ENCODE data around the gene TSPAN5. TPM values are rescaled to one million over a fixed set of nuclear protein-coding genes. Genes with fewer than 3 reads are reported as not detected.

The TSPAN5 gene
- polyA plus RNA-seq, 1 donor = 13.0 TPM

DNA sequence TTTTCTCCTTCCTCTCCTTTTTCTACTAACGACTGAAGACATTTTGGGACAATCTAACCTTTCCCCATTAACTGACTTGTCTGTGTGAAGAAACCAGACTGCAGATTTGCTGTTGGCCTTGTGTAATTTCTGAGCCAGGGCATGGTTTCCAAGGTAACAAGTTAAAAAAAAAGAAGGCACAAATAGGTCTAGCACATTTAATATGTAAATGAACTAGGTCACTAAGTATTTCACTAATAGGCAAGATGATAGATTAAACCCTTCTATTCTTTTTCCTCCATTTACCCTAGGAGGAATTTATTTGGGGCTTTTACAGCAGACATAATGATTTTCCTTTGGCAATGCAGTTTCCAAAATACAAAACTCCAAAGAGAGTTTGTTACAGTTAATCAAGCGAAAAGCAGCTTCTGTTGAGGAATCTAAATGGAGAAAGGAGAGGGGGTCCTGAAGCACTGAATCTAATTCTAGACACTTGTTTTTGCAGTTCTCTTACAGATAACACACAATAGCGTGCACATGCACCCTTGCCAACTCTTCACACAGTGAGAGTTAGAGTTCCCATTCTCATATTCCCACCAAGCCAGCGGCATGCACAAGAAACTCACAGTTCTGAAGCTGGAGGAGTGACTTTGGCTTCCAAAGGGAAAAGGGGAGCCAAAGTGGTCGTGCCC lies 72.0 kb downstream of the TSPAN5 start:
- no peak for DNase-seq (ENCODE audit: low read depth)

DNA sequence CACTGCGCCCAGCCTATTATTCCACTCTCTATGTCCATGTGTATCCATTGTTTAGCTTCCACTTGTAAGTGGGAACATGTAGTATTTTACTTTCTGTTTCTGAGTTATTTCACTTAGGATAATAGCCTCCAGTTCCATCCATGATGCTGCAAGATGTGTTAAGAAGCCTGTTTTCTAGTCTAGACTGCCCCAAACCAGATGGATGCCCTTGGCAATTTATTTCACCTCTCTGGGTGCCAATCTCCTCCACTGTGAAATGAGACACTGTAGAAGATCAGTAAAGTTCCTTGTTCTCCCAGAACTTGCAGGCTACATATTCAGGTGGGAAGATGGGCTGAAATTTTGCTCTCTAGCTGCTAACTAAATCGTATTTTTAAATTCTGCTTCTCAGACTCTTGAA lies 72.8 kb downstream of the TSPAN5 start:
- no peak for DNase-seq (ENCODE audit: low read depth)

DNA sequence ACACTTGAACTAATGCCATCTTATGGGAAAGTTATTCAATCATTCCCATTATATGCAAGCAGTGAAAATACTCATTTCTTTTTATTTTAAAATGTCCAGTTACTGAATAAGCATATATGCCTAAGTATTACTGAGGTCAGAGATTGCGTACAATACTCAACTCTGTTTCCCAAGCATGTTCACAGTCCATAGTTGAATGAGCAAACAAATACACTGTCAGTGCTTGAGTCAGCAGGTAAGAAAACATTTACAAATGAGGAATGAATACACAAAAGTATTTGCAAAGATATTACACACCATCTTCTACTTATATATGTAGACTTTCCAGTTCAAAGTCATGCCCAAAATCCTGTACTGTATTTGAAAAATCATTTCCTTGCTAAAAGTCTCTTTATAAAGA lies 74.1 kb downstream of the TSPAN5 start:
- no peak for DNase-seq (ENCODE audit: low read depth)

DNA sequence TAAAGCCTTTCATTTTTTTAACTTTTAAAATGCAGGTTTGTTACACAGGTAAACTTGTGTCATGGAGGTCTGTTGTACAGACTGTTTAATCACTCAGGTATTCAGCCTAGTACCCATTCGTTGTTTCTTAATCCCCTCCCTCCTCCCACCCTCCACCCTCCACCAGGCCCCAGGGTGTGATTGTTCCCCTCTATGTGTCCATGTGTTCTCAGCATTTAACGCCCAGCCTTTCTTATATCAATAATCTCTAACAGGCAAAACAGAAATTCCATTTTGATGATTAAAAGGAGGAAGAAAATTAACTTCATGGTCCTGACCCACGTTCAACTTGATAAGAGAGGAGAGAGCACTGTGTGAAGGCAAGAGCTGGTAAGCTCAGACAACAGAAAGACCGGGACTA lies 75.1 kb downstream of the TSPAN5 start:
- no peak for DNase-seq (ENCODE audit: low read depth)

DNA sequence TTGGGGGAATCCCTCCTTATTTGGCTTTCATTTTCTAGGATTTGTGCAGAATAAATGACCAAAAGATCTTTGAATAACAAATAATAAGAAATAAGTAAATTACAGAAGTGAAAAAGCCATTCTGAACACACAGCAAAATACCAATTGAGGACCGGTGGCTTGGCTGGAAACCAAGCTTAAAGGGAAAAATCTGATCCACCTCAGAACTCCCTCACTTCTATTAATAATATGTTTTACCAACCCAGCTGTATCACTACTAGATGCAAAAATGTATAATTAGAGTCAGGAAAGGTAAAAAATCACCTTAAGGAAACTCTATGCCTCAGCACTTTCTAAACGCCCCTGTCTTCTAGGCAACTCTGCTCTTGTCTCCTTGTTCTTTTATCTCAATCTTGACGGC lies 77.3 kb downstream of the TSPAN5 start:
- no peak for DNase-seq (ENCODE audit: low read depth)

DNA sequence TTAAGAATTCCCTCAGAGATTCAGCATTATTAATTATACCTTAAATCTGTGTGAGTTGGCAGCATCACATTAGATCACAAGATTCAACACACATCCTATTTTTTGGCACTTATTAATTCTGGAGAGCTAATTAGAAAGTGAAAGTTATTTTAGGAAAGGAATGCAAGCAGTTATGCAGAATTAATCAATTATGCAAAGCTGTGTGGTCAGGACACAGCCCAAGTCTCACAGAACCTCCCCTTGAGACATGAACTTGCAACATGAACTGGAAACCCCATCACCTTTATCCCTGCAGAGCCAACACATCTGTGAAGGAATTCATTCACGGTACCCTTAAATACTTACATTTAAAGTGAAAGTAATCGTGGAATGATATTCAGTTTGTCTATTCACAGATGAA lies 80.5 kb downstream of the TSPAN5 start:
- no peak for DNase-seq (ENCODE audit: low read depth)

DNA sequence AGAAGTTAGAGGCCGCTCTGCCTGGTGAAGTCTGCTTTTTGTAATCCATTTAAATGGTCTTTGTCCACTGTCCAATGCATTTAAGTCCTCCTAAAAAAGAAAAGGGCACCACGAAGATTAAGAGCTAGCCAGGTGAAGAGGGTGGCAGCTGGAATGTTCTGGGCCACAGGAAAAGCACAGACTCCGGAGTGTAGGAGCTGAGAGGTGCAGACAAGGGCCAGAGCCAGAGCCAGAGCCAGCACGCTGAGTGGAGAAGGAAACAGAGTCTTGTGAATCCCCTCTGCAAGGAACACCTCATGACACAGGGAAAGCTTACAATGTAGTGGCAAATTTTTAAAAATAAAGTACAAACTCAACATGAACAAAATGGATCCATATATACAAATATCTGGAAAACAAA lies 83.6 kb downstream of the TSPAN5 start:
- no peak for DNase-seq (ENCODE audit: low read depth)

DNA sequence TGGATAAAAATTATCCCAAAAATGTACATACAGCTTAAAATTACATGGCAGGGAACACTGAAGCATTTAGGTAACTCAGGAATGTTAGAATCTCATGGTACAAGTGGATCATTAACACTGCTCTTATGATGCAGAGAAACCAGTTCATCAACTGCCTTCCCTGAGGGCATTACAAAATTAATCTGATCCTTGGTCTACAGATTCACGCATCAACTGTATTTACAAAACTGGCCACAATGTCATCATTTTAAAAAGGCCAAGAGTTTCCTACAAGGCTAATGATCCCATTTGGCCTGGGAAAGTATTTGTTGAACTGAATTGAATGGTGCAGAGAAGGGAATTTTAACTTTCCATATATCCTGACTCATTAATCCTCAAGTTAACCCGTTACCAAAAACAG lies 84.6 kb downstream of the TSPAN5 start:
- no peak for DNase-seq (ENCODE audit: low read depth)

DNA sequence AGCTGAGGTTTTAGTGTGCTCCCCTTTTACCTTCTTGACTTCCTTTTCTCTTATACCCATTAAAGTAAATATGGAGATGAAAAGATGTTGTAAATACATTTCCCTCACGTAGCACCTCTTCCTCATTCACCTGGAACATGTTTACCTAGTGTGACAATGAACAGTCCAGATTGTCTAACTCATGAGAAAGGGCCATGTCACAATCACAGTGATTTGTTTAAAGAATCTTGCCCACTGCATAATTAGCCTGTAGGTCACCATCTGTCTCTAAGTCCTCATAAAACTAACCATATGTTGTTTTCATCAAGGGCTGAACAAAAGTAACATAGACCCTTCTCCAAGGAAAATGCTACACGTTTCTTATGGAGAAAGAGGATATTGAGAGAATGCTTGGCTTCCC lies 85.7 kb downstream of the TSPAN5 start:
- no peak for DNase-seq (ENCODE audit: low read depth)

DNA sequence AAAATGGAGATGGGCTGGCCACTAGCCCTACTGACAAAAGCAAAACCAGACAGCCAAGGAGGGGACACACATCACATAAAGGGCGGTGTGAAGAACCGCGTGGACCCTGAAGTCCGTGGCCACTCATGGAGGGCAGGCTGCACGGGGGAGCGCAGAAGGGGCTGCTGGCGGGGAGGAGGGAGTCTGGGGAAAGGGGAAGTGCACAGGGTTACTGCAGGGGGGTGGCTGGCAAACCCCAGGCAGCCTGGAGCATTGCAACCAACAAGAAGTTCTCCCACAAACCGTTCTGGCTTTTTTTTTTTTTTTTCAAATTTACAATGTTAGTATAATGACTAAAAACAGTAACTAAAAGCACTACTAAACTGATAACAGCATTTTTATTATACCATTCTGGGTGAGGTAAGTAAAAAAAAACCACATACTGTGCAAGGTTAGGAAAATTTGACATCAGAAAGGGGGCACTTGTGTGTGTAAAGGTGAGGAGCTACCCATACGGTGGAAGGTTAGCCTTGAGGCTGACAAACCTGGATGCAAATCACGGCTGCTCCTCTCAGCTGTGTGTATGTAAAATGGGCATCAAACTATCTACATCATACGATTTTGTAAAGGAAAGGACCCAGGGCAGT lies 87.1 kb downstream of the TSPAN5 start:
- DNase-seq (ENCODE audit: low read depth) = no peak

DNA sequence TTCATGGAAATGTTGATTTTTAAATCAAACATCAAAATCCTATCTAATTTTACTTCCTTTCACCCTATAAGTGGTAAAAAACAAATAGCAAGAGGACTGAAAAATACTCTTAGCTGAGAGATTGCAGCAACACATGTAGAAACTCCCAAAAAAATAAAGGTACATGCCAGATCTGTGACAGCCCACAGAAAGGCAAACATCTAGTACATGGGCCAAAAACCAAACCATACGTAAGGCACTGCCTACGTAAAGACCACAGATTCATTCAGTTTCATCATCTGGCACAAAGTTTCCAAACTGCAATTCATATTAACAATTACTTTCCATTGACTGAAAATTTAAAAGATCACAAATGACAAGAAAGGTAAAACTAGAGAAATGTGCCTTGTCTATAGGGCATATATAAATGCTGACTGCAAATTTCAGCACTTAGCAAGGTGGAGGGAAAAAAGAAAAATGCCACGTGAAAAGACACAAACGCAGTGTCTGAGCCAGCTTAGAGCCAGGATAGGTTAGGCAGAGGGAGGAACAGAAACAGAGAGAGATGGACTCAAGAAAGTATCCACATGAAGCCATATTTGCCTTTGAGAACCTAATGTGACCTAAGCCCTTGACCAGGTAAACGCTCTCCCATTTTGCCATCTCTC lies 88.1 kb downstream of the TSPAN5 start:
- no peak for DNase-seq (ENCODE audit: low read depth)

DNA sequence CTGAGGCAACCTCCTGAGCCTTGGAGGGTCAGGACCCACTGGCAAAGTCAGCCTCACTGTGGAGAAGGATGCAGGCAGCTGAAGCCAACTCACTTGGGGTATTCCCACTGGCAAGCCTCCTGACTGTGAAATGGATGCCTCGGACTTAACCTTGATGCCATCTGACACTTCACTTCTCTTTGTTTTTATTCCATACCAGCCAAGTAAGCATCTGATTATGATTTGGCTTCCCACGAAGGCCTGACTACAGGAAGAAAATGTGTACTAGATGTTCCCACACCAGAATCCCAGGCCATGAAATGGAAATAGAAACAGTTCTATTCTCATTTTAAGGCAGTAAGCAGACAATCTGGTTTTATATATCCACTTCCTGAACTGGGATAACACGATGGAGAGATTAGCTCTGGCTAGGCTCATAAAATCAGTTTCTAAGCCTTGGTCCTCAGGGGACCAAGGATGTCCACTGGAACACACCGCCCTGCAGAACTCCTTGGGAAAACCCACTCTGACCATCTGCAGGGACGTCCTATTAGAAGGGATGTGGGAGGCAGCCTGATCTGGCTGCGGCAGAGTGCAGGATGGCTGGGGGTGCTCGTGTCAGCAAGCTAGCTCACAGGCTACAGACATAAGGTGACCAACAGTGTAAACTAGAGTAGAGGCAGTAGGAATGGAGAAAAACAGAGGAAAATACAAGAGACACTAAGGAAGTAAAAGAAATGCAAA lies 89.3 kb downstream of the TSPAN5 start:
- no peak for DNase-seq (ENCODE audit: low read depth)

DNA sequence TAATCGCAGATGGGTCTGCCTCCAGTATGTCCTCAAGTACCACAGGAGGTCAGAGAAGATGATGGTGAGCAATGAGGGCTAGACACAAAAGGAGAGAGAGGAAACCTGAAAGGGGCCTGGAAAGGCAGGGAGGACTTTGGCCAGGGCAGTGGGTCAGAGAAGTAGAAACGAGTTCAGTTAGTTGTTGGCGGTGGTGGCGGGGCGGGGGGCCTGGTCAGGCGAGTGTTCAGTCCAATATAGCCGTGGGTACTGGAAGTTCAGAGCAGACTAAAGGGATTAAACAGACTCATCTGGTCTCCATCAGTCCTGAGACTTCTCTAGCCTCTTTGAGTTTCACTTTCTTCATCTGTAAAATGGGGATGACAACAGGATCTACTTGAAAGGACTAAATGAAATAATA lies 90.8 kb downstream of the TSPAN5 start:
- DNase-seq (ENCODE audit: low read depth) = no peak

DNA sequence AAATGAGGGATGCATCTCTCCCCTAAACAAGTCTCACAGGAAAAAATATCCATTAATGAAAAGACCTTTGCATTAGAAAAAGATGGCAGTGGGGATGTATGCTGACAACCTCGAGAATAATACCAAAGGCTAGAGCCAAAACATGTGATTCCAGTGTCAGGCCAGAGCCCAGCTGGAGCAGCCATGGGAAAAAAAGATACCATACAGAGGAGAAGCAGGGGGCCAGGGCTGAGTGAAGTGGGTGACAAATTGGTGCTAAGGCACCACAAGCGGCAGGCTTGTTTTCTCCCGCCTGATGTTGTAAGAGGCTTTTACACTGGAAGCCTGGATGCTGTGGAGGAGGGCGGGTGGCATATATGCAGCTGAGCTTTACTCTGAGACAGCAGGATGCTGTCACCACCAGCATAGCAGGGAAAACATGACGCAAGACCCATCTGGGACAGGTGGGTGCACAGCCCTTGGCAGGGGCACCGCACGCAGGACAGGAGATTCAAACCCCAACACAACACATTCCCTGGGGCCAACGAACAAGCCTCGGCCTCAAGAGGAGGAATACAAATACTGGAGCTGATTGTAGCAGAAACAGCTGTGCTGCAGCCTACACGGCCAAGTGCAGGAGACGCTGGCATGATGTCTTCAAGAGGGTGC lies 91.9 kb downstream of the TSPAN5 start:
- peak; percentile 24 for DNase-seq (ENCODE audit: low read depth)

DNA sequence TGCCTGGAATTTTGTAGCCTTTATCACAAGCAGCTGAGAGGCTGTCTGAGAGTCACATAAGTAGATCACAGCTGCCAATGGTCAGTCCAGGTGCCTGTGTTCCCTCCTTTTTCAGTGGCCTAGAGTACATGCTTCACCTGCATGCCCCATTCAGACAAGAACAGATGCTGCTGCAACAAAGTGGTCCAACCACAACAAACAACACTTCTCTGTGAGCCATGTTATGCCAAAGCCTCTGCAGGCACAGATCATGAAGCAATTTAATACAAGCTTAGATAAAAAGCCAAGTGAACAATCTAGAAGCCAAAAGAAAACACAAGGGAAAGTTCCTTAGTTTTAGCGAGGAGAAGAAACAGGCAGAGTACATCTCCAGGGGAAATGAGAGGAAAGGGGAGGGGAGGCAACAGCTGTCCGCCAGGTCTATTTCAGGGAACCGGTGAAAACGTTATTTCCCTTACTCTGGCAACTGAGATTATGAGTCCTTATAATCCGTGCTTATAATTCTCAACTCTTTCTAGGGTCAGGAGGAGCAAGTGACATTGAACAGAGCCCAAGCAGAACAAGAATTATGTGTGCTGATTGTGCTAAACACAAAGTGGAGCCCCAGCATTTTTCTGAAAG lies 92.6 kb downstream of the TSPAN5 start:
- DNase-seq (ENCODE audit: low read depth) = peak; percentile 32

DNA sequence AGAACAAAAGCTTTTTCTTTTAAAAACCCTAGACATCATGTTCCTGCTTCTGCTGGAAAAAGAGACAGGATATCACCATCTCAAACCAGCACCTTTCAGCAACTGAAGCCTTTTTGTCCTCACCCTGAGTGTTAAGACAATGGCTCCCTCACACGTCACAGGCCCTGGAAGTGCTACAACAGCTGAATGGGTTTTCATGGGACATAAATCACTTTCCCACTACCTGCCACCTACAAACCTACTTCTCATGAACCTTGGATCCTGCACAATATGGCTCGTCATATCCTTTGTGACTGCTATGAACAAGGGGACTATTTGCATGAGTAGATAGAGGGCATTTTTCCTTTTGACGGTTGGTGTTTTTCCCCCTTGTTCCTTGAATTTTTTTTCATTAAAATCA lies 93.6 kb downstream of the TSPAN5 start:
- no peak for DNase-seq (ENCODE audit: low read depth)

DNA sequence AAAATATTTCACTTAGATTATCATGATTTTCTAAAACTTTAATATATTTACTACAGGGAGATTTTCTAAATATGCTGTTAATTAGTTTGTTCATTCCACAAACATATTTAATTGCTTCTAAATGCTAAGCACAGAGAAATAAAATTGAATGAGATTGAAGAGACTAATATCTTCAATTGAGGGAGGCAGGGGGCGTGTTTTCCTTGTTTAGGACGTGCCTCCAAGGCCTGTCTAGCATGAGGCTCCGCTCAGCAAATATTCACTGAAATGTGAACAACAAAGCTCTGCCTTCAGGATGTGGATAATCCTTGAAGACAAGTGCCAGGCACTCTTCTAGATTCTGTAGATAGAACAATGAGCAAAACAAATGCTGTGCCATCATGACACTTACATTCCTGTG lies 98.1 kb downstream of the TSPAN5 start:
- DNase-seq (ENCODE audit: low read depth) = no peak

DNA sequence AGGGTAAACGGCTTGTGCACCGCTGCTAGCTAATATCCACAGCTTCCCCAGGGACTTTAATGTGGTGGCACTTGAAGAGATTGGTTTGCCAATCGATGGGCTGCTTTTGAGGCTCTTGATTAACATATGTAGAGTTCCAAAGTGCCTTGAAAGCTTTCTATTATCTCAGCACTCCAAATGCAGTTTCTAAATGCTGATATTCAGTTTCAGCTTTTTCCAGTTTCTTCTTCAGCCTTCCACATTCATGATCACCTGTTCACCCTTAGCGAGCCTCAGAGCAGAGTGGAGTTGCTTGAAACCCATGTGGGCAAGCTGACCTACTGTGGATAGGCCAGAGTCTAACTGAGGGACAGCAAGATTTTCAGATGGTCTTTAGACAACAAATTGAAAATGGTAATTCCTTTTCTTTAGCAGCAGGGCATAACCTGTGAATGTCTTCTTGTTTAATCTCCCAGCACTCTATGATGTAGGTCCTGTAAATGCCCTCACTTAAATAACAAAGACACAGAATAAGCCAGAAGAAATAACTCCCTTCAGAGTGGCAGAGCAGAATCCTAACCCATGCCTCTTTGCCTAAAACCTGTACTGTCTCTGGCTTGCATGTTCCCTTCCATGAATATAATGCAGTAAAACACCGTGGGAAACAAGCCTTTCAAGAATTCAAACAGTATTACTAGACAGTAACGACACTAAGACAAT lies 99.8 kb downstream of the TSPAN5 start:
- no peak for DNase-seq (ENCODE audit: low read depth)

DNA sequence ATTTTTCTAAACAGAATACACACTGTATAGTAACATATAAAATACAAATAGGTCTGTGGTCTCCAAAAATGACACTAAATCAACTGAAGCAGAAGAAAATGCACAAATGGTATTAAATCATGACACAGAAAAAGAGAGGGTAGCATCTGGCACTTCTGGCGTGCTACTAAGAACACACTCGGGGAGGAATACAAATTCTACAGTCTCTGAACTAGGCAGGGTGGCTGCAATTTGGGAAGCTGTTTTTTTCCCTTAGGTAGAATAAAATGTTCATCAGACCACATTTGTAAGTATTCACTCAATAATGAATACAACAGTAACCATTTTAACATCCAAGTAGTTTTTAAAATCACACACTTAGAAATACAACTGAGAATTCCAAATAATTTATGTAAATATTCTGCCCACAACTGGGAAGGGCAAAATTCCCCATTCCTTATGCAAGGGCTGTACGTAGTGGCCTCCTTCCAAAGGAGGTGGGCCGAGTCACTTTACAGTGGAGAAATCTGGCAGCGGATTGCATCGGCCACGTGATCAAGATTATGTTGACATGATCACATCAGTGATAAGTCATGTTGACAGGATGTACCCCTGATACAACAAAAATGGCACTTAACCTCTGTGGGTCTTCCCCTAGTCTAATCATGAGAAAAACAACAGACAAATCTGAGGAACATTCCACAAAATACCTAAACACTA lies 101.1 kb downstream of the TSPAN5 start:
- no peak for DNase-seq (ENCODE audit: low read depth)

DNA sequence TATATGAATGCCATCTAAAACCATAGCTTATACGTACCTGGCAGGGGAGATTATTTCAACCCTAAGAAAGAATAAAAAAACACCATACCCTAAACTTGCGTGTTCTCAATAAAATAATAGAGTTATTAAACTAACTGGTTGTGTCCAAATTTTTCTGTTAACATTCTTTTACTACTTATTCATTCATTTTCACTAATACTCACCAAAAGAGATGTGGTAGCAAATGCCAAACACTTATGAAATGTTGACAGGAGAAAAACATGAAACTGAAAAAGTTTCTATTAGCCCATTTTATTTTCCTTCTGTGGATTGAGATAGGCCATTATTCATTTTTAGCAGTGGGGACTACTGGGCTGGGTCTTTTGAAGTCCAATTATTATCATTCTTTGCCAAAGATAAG lies 102.0 kb downstream of the TSPAN5 start:
- DNase-seq (ENCODE audit: low read depth) = no peak
